ENCODE data around the gene PLCL2. TPM values are rescaled to one million over a fixed set of nuclear protein-coding genes. Genes with fewer than 3 reads are reported as not detected.
A peak's percentile ranks its signal among the peaks of the same experiment; 100 is the strongest.

PLCL2 gene
- polyA plus RNA-seq, 1 donor from 2014 or later: 43.4 TPM

DNA sequence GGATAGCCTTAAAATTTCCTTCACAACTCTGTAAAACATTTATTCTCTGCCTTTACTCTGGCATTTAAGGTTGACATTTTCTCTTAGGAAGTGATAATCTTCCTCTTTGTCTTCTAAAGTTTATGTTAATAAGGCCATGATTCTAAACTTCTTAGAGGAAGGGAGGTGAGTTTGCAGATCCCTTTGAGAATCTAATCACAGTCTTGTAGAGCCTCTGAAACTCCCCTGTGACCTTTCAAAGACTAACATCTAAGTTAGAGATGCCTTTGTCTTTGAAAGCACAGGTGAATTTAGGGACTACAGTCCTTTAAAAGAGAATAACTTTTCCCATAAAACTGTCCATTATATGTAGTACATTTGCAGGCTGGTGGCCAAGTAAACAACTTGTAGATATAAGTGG, 115.1 kb downstream of the PLCL2 start:
- Mint-ChIP-seq H3K36me3 (peaks cover 8% of the 10 kb centered on the region), H3K27ac (peak overlapping the region in 1 of 3 donors; percentile 1), H3K9me3 (peaks cover 1 to 16% (median 3%) of the 10 kb centered on the region in 3 donors), H3K4me1 (peaks cover 25 to 55% (median 53%) of the 10 kb centered on the region in 3 donors), H3K27me3 (no peaks in the 10 kb centered on the region), H3K4me3 (no peak overlapping the region)

DNA sequence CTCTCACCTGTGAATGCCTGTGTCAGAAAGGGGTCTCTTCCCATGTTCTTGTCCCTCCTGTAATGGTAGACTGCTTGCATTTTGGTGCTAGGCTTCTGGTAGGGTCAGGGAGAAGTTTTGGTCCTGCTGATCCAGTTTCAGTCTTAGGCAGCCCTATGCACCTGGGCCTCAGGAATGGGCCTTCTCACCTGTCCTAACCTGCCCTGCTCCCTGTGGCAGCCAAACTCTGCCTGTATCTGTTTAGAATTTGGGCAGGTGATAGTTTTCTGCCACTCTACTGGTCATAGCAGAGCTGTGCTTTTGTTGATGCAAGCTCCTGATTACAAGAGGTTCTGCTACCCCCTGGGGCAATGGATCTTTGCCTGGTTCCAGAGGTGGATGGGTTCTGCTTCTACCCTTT, 118.7 kb downstream of the PLCL2 start:
- no peak overlapping the region for H3K4me3 Mint-ChIP-seq
- peaks cover 1 to 16% (median 3%) of the 10 kb centered on the region in 3 donors for H3K9me3 Mint-ChIP-seq
- H3K4me1 Mint-ChIP-seq: peaks cover 27 to 53% (median 44%) of the 10 kb centered on the region in 3 donors
- H3K27me3 Mint-ChIP-seq: no peaks in the 10 kb centered on the region
- H3K27ac Mint-ChIP-seq: peak overlapping the region in 1 of 3 donors; percentile 92
- peaks cover 8% of the 10 kb centered on the region for H3K36me3 Mint-ChIP-seq

DNA sequence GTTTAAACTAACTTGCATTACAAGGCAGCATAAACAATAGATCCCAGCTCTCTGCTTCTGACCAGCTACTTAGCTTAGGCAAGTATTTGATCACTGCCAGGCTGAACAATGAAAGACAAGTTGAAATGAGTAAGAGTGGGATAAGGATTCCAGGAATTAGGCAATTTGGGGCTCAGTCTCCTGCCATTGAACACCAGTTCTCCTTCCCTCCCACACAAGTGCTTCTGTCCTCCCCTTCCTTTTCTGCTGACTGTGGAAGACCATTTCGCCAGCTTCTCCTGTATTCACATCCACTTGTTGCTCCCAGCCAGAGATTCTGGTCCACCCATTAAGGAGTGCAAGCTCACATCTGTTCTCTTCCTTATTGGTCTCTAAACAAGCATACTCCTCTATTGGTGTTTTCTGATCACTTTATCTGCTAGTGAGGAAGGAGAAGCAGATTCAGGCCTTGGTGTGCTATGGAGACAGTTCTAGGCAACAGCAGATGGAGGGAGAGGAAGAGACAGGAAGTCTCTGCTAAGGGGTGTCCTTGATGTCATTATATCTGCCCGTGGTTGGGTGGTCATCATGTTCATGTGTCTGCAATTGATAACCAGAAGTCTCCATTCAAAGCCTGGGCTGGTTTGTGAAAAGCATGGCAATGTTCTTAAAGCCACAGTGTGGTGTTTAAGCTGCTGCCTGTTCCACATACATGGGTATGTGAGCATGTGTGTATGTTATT, 121.5 kb downstream of the PLCL2 start:
- peaks cover 24 to 44% (median 30%) of the 10 kb centered on the region in 3 donors for H3K4me1 Mint-ChIP-seq

DNA sequence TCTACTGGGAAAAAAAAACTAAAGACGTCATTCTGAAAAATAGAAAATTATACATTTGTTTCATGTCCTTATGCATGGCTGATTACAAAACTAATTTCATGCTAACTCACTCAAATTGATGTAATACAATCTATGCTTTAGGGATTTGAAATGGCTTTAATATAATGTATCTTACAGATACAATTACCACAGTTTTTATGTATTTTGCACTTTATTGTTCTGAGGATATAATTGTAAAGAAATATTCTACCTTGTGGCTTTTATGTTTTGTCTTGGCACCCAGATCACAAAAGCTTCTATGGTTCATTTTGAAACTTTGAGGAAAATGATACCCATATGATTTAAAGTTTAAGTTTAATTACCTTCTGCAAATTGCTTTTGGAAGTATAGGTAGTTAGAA, 122.5 kb downstream of the PLCL2 start:
- Mint-ChIP-seq H3K4me3 (no peak overlapping the region), H3K27me3 (no peaks in the 10 kb centered on the region), H3K9me3 (peaks cover 0 to 3% (median 0%) of the 10 kb centered on the region in 3 donors), H3K36me3 (peaks cover 2% of the 10 kb centered on the region), H3K27ac (peak overlapping the region in 1 of 3 donors; percentile 53), H3K4me1 (peaks cover 21 to 40% (median 29%) of the 10 kb centered on the region in 3 donors)

More for the DNA sequence above, 121.5 kb downstream of the PLCL2 start:
- no peaks in the 10 kb centered on the region for H3K27me3 Mint-ChIP-seq
- H3K27ac Mint-ChIP-seq: peak overlapping the region in 1 of 3 donors; percentile 7
- H3K9me3 Mint-ChIP-seq: peaks cover under 1 to 12% (median 1%) of the 10 kb centered on the region in 3 donors
- H3K4me3 Mint-ChIP-seq: peak overlapping the region in 1 of 4 donors; percentile 17
- peaks cover 6% of the 10 kb centered on the region for H3K36me3 Mint-ChIP-seq

DNA sequence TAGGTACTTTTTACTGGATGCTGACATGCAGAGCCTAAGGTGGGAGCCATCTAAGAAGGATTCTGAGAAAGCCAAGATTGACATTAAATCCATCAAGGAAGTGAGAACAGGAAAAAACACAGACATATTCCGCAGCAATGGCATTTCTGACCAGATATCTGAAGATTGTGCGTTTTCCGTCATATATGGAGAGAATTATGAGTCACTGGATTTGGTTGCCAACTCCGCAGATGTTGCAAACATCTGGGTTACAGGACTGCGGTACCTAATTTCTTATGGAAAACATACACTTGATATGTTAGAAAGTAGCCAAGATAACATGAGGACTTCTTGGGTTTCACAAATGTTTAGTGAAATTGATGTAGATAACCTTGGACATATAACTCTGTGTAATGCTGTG, 125.1 kb downstream of the PLCL2 start:
- H3K4me3 Mint-ChIP-seq: no peak overlapping the region
- no peaks in the 10 kb centered on the region for H3K9me3 Mint-ChIP-seq
- no peak overlapping the region for H3K27ac Mint-ChIP-seq
- H3K36me3 Mint-ChIP-seq: peaks cover 4% of the 10 kb centered on the region
- no peaks in the 10 kb centered on the region for H3K27me3 Mint-ChIP-seq
- peaks cover 19 to 30% (median 19%) of the 10 kb centered on the region in 3 donors for H3K4me1 Mint-ChIP-seq

DNA sequence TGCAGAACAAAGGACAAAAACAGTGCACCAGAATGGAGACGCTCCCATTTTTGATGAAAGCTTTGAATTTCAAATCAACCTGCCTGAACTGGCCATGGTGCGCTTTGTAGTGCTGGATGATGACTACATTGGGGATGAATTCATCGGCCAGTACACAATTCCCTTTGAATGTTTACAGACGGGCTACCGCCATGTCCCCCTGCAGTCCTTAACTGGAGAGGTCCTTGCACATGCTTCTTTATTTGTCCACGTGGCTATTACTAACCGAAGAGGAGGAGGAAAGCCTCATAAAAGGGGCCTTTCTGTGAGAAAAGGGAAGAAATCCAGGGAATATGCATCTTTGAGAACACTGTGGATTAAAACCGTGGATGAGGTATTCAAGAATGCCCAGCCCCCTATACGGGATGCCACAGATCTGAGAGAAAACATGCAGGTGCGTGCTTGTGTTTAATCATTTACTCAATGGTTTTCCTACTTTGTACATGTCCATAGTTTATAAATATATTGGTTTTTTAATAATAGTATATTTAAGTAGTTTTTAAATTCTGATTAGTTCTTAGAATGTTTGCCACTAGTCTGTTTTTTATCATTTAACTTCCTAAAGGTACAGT, 127.1 kb downstream of the PLCL2 start:
- H3K27me3 Mint-ChIP-seq: no peaks in the 10 kb centered on the region
- peak overlapping the region in 1 of 3 donors; percentile 11 for H3K27ac Mint-ChIP-seq
- H3K4me3 Mint-ChIP-seq: no peak overlapping the region
- no peaks in the 10 kb centered on the region for H3K9me3 Mint-ChIP-seq
- peaks cover 11% of the 10 kb centered on the region for H3K36me3 Mint-ChIP-seq
- H3K4me1 Mint-ChIP-seq: peaks cover 9 to 16% (median 14%) of the 10 kb centered on the region in 3 donors

DNA sequence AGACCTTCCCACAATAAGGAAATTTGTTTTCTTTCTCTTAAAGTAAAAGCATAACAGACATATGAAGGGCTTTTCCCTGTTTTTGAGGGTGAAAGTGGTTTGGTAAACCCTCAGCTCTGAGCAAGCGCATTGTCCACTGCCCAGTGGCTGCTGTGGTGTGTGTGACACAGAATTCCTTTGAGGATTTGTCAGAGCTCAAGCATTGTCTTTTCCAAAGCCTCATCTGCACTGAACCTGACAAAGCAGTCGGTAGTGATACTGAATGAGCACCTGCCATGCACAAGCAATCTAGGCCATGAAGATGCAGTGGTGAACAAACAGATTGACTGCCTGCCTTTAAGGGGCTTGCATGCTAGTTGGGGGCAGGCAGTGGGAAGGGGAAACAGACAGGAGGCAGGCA, 128.3 kb downstream of the PLCL2 start:
- Mint-ChIP-seq H3K4me3 (no peak overlapping the region), H3K27ac (no peak overlapping the region), H3K9me3 (no peaks in the 10 kb centered on the region), H3K36me3 (peaks cover 11% of the 10 kb centered on the region), H3K4me1 (peaks cover 9 to 11% (median 9%) of the 10 kb centered on the region in 3 donors), H3K27me3 (no peaks in the 10 kb centered on the region)

DNA sequence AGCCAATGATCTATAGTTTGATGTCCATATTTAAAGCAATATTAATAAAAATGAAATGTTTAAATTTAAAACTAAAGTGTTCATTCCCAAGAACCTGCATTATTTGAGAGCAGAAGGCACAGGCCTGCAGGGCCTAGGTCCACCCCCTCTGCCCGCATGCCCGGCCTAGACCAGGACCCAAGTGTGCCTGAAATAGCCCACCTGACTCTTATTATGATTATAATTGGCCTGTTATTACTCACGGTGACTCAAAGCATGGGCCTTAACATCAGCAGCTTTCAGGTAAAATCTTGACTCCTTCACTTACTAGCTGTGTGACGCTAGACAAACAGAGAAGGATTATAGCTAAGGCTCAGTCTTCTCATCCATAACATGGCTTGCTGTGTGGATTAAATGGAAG, 128.8 kb downstream of the PLCL2 start:
- no peak overlapping the region for H3K4me3 Mint-ChIP-seq
- peaks cover 11% of the 10 kb centered on the region for H3K36me3 Mint-ChIP-seq
- peaks cover 9 to 11% (median 9%) of the 10 kb centered on the region in 3 donors for H3K4me1 Mint-ChIP-seq
- no peaks in the 10 kb centered on the region for H3K27me3 Mint-ChIP-seq
- no peaks in the 10 kb centered on the region for H3K9me3 Mint-ChIP-seq
- H3K27ac Mint-ChIP-seq: no peak overlapping the region

DNA sequence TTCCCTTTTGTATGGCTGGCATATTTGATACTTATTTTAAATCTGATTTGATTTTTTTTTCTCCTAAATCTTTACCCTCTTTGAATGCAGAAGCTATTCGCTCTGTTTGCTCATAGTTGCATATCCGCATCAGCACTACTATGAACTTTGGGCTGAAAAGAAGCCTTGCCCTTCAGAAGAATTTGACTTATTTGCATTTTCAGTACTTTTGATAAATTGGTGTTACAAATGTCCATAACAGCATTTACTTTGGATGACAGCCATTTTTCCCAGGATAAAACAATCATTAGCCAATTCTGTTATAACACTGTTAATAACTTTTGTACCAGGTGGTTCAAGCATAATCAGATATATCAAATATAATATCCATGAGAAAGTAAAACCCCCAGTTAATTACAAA, 129.5 kb downstream of the PLCL2 start:
- H3K27me3 Mint-ChIP-seq: no peaks in the 10 kb centered on the region
- H3K36me3 Mint-ChIP-seq: peaks cover 11% of the 10 kb centered on the region
- H3K9me3 Mint-ChIP-seq: no peaks in the 10 kb centered on the region
- H3K4me1 Mint-ChIP-seq: peaks cover 7 to 11% (median 9%) of the 10 kb centered on the region in 3 donors
- H3K27ac Mint-ChIP-seq: no peak overlapping the region
- no peak overlapping the region for H3K4me3 Mint-ChIP-seq

DNA sequence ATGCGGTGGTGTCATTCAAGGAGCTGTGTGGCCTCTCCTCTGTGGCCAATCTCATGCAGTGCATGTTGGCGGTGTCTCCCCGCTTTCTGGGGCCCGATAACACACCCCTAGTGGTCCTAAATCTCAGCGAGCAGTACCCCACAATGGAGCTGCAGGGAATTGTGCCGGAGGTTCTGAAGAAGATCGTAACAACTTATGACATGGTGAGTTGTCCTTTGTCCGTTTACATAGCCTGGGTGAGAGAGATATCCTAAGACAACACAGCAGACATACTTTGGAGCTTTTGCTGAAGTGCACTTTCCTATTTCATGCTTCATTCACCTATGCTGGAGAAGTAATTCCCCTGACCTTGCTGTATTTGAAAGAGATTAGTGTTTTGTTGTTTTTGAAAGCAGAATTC, 130.0 kb downstream of the PLCL2 start:
- Mint-ChIP-seq H3K27ac (no peak overlapping the region), H3K4me3 (no peak overlapping the region), H3K36me3 (peaks cover 9% of the 10 kb centered on the region), H3K9me3 (no peaks in the 10 kb centered on the region), H3K4me1 (peaks cover 7 to 10% (median 9%) of the 10 kb centered on the region in 3 donors), H3K27me3 (no peaks in the 10 kb centered on the region)

DNA sequence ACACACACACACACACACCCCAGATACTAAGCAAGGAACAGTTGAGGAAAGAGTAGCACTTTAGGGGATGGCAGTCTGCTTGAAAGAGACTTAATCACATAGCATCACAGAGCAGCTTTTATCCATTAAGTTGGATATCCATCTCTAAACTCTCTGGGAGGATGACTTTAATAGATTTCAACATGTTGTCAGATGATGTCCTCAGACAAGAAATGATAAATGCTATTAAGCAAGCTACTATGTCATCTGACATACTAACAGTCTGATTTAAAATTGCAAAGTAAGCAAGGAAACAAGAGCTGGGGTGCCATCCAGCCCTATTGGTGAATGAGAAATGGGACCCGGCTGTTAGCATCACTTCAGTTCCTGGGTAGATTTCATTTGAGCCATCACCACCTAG, 136.9 kb downstream of the PLCL2 start:
- Mint-ChIP-seq H3K4me1 (peaks cover 14 to 35% (median 24%) of the 10 kb centered on the region in 3 donors), H3K27ac (peak overlapping the region in 2 of 3 donors; percentile 13 to 36), H3K4me3 (no peak overlapping the region), H3K36me3 (peaks cover 12% of the 10 kb centered on the region), H3K9me3 (no peaks in the 10 kb centered on the region), H3K27me3 (no peaks in the 10 kb centered on the region)

DNA sequence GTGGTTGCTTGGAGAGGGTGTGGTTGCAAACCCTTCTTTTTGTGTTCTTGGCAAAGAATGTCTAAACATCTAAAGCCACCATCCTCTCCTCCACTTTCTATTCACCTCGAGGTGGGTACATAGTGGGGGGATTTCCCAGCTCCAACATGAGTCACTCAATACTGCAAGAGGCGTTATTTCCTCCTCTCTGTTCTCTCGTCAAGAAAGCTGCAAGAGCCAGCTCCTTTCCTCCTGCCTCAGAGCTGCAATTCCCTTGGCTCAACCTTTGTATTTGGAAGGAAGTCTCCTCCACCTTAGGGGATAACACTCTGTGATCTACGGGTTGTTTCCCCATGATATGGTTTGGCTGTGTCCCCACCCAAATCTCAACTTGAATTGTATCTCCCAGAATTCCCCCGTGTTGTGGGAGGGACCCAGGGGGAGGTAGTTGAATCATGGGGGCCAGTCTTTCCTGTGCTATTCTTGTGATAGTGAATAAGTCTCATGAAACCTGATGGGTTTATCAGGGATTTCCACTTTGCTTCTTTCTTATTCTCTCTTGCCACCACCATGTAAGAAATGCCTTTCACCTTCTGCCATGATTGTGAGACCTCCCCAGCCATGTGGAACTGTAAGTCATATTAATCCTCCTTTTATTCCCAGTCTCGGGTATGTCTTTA, 138.4 kb downstream of the PLCL2 start:
- Mint-ChIP-seq H3K4me1 (peaks cover 14 to 35% (median 25%) of the 10 kb centered on the region in 3 donors), H3K36me3 (peaks cover 10% of the 10 kb centered on the region), H3K9me3 (no peaks in the 10 kb centered on the region), H3K4me3 (no peak overlapping the region), H3K27me3 (no peaks in the 10 kb centered on the region), H3K27ac (peak overlapping the region in 2 of 3 donors; percentile 65 to 86)

DNA sequence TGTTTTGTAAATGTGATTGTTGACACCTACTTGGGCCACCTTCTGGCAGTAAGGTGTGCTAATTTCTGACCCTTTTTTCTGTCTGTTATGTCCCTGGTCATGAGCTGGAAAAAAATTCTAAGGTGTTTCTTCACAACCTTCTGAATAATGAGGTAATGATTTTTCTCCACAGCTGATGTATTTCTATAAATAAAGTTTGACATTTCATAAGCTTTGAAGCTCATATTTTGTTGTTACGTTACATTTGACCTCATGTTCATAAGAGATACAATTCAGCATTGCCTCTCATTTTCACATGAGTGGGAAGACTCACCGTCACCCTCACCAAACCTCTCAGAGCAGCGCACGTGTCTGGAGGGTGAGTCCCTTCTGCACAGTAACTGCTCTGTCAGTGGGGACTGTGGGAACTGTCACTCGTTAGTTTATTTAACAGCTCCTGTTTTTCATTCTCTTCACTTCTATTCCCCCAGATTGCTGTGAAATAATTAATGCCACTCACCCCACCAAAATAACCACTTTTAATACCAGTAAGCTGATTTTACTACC, 140.9 kb downstream of the PLCL2 start:
- Mint-ChIP-seq H3K4me3 (no peak overlapping the region), H3K9me3 (no peaks in the 10 kb centered on the region), H3K27ac (peak overlapping the region in 1 of 3 donors; percentile 12), H3K4me1 (peaks cover 30 to 56% (median 45%) of the 10 kb centered on the region in 3 donors), H3K27me3 (no peaks in the 10 kb centered on the region), H3K36me3 (peaks cover 10% of the 10 kb centered on the region)

DNA sequence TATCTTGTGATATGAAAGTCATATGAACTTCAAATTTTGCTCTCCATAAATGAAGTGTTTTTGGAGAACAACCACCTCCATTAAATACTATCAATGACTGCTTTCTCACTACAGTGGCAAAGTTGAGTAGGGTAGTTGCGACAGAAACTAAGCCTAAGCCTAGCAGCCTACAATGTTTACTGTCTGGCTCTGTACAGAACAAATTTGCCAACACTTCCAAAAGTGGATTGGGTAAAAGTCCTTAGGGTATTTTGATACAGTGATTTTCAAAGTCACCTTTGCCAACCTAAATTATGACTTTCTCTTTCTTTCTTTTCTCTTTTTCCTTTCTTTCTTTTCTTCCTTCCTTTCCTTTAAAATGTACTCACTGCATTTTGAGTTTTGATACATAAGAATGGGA, 142.6 kb downstream of the PLCL2 start:
- H3K9me3 Mint-ChIP-seq: no peaks in the 10 kb centered on the region
- peaks cover 31 to 54% (median 50%) of the 10 kb centered on the region in 3 donors for H3K4me1 Mint-ChIP-seq
- H3K27ac Mint-ChIP-seq: no peak overlapping the region
- peaks cover 6% of the 10 kb centered on the region for H3K36me3 Mint-ChIP-seq
- H3K27me3 Mint-ChIP-seq: no peaks in the 10 kb centered on the region
- no peak overlapping the region for H3K4me3 Mint-ChIP-seq

DNA sequence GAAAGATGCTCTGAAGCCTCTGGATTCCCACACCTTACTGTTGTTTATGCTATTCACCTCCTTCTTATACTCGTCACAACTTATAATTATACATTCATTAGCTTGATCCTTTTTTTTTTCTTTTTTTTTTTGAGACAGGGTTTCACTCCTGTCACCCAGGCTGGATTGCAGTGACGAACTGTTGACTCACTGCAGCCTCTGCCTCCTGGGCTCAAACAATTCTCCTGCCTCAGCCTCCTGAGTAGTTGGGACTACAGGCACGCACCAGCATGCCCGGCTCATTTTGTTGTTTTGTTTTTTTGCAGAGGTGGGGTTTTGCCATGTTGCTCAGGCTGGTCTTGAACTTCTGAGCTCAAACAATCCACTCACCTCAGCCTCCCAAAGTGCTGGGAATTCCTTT, 143.6 kb downstream of the PLCL2 start:
- Mint-ChIP-seq H3K27me3 (no peaks in the 10 kb centered on the region), H3K36me3 (peaks cover 6% of the 10 kb centered on the region), H3K27ac (no peak overlapping the region), H3K4me1 (peaks cover 25 to 50% (median 42%) of the 10 kb centered on the region in 3 donors), H3K4me3 (no peak overlapping the region), H3K9me3 (no peaks in the 10 kb centered on the region)

Data from IgD-negative memory B cell (primary cell).